ENCODE results near the gene NEK6. TPM values are rescaled to one million over a fixed set of nuclear protein-coding genes. Genes with fewer than 3 reads are reported as not detected.

Gene NEK6
- total RNA-seq, 2 donors from 2014 or later = 50.7 to 77.7 TPM

DNA sequence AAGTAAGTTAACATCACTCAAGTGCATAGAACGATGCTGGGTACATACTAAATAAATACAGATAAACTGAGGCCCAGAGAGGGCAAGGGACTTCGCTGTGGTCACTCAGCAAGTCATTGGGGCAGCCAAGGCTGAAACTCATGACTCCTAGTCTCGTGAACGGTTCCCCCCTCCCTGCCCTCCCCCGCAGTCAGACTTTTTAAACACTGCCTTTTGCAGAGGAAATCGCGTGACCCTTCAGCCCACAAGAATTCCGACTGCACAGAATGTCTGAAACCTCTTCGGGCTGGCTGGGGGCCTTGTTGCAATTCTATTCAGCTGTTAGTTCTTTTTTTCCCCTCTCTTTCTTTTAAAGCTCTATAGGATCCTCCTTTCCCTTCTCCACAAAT lies 28.1 kb downstream of the NEK6 start:
- intact Hi-C loops (cut with DNase I, micrococcal nuclease) = no loop called here
- ATAC-seq = no peak
- DNase-seq = peak; percentile 75 to 85

DNA sequence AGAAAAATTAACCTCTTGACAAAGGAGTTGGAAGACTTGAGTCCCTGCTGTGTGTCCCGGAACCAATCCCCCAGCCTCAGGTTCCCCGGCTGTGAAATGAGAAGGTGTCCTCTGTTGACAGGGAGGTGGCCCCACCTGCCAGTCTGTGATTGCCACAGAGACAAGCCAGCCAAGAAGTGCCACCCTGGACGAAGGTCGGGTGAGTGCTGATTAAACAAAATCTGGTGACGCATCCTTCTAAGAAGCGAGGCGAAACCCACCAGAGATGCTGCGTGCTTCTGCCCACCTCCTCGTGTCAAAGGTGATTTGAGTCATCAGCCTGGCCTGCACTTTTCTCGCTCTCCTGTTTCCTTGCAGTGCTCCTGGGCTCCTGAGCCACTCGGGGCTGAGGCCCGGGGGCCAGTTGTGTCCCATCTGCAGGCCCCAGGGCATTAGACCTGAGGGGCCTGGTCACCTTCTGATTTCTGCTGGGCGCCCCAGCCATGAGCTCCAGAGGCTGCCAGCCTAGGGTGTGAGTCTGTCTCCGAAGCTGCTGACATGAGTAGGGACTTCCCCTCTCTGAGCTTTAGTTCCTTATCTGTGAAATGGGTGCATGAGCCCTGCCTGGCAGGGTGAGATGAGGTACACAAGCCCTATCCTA lies 28.7 kb downstream of the NEK6 start:
- DNase-seq (peak; percentile 72 to 85), ATAC-seq (peak; percentile 76)
- intact Hi-C loops (cut with DNase I, micrococcal nuclease) = no loop called here

DNA sequence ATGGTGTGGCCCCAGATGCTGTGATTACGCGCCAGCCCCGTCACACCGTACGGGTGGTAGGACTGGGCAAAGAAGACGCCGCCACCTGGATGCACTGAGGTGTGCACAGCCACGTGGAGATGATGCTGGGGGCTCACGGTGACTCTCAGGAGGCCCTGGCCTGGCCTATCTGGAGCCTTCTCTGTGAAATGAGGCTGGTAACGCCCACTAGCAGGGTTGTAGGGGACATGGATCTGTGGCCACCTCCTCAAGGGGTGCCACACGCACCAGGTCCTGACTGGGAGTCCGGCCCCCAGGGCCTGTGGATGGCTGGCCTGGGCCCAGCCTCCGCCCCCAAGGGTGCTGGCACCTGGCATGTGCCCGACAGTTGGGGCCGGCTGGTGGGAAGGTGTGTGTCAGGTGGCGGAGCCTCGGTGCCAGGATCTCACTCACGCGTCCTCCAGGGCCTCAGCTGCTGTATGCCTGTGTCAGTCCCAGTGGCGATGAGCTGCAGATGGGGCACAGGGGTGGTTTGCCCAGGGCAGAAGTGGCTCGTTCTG lies 32.4 kb downstream of the NEK6 start:
- no peak for ATAC-seq
- no peak for DNase-seq
- intact Hi-C loops (cut with DNase I, micrococcal nuclease) = no loop called here

DNA sequence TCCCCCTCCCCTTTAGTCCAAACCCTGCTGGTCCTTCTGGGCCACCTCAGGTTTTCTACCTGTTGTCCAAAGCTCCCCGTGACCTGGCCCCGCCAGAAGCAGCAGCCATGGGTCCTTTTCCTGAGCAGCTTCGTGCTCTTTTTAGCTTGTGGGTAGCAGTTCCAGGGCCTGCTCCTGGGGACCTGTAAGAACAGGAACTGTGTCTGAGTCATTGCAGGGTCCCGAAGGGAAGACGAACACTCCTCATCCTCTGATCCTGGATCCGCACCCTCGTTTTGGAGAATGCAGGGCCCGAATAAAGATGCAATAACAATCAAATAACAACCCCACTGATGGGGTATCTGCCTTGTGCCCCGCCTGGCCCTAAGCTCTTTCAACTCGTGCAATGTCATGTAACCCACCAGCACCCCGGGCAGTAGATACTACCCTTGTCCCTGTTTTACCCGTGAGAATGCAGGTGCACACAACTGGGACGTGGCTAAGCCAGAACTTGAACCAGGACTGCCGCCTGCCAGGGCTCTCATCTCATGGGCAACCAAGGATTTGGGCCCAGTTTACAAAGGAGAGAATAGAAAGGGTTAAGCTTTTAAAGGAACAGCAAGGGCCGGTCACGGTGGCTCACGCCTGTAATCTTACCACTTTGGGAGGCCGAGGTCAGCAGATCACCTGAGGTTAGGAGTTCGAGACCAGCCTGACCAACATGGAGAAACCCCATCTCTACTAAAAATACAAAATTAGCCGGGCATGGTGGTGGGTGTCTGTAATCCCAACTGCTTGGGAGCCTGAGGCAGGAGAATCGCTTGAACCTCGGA lies 33.2 kb downstream of the NEK6 start:
- ATAC-seq = no peak
- DNase-seq = no peak
- intact Hi-C loops (cut with DNase I, micrococcal nuclease) = no loop called here

DNA sequence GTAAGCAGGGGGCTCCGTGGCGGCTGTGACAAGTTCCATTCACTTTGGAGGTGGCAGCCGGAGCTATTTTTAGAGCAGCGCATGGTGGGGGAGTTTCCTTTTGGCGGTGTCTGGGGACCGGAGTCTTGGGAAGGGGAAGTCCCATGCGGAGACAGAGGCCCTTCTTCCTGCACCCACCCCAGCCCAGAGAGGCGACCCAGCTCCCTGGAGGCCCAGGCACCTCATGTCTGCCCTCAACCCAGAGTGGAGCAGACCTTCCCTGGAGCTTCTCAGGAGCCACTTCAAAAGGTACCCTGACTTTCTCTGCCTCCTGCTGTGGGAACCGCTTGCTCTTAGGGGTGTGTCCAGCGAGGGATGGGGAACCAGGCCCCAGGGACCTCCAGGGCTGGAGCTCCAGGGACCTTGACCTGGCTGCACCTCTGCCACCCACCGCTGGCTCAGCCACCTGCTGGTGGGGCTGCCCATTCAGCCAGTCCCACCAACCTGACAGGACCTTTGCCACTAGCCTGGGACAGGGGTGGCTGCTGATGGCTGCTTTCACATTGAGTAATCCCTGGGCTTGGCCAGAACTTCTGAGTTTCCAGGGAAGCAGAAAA lies 34.1 kb downstream of the NEK6 start:
- peak in 1 of 2 donors; percentile 36 for DNase-seq
- intact Hi-C loops (cut with DNase I, micrococcal nuclease) = no loop called here
- no peak for ATAC-seq

DNA sequence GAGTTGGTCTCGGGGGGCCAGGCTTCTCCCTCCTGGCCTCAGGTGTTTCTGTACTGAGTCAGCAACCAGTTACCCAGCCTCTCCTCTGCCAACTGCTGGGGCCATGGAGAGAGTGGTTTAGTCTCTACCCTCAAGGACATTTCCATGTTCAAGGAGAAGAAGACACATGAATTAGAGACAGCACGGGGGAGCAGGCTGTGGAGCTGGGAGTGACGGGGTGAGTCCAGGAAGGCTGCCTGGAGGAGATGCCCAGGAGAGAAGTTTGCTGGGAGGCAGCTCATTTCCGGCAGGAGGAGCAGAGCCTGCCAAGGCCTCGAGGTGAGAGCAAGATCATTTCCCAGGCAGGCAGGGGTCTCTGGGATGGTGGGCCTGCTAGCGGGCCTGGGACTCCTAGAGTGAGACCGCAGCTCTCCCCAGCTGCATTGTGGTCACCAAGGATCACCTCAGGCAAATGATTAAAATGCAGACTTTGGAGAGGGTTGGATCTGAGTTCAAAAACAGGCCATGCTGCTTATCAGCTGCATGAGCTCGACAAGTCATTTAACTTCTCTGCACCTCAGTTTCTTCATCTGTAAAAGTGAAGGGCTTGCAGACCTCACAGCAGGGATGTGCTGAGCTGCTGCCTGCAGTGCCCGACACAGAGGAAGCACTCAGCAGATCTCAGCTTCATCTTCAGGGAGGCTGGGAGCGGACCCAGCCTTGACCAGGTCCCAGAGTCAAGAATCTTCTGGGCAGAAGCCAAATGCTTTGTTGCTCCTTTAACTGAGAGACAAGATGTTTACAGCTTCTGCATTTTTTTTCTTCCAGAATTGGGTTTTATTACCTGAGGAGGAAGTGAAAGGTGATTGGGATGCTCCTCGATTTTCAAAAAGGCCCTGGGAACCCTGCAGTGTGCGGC lies 35.2 kb downstream of the NEK6 start:
- no peak for ATAC-seq
- intact Hi-C loops (cut with DNase I, micrococcal nuclease) = no loop called here
- no peak for DNase-seq

DNA sequence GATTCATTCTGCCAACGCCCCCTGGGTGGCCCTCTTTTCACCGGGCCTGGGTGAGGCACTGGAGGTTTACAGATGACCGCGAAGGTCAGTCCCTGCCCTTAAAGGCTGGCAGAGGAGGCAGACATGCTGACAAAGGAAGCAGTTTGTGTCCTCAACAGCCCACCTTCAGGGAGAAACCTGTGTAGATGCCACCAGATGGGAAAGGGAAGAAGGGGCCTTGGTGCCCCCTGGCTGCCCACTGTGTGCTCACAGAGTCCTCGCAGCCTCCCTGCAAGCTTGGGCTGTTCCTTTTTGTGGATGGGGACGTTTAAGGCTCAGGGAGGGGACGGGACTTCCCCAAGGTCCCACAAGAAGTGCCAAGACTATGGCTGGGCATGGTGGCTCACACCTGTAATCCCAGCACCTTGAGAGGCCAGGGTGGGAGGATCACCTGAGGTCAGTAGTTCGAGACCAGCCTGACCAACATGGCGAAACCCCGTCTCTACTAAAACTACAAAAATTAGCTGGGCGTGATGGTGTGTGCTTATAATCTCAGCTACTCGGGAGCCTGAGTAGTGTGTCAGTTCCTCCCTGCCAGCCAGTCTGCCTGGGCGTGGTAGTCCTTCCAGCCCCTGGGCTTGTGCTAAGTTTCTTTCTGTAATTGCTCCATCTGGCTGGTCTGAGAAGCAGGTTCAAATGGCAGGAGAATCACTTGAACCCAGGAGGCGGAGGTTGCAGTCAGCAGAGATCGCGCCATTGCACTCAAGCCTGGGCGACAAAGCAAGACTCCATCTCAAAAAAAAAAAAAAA lies 36.2 kb downstream of the NEK6 start:
- ATAC-seq (peak; percentile 45), DNase-seq (no peak)
- intact Hi-C loops (cut with DNase I, micrococcal nuclease) = no loop called here

DNA sequence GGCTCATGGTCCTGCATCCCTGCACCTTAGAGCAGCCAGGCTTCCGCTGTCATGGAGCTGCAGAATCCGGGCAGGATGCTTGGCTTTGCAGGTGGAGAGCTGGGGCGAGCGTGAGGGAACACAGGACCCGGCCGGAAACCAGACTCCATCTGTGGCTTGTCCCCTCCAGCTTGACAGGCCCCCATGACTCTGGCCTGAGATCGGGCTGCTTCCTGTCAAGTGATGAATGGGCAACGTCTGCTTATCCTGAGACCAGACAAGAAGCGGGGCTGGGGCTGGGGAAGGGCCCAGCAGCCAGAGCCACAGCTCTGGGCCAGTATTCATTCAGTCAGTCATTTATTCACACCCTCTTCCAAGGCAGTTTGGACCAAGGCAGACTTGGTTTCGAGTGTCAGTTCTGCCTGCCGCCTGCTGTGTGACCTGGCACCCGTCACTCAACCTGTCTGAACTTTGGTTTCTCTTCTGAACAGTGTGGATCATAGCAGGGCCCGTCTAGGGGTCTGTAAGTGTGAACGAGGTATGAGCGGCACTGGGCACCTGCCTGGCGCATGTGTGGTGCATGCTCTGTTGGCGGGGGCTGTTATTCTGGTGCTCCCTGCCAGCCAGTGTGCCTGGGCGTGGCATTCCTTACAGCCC lies 37.5 kb downstream of the NEK6 start:
- DNase-seq (peak in 1 of 2 donors; percentile 51), ATAC-seq (peak; percentile 13)
- intact Hi-C loops (cut with DNase I, micrococcal nuclease) = no loop called here

DNA sequence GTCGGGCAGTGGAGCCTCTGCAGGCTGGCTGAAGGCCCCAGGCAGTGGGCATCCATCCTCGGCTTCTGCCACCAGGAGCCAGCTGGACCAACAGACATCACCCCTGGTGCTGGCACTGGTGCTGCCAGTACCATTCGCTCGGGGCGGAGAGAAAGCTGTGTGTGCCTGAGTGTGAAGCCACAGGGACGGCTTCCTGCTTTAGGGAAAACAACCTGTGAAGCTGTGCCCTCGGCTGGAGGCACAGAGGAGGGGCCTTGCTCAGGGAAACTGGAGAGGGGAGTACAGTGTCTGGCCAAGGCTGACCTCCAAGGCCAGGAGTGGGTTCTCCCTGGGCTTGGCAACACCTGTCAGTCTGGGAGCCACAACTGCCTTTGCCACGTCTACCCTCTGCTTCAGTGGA lies 38.3 kb downstream of the NEK6 start:
- DNase-seq (no peak), ATAC-seq (no peak)
- intact Hi-C loops (cut with DNase I, micrococcal nuclease) = no loop called here

DNA sequence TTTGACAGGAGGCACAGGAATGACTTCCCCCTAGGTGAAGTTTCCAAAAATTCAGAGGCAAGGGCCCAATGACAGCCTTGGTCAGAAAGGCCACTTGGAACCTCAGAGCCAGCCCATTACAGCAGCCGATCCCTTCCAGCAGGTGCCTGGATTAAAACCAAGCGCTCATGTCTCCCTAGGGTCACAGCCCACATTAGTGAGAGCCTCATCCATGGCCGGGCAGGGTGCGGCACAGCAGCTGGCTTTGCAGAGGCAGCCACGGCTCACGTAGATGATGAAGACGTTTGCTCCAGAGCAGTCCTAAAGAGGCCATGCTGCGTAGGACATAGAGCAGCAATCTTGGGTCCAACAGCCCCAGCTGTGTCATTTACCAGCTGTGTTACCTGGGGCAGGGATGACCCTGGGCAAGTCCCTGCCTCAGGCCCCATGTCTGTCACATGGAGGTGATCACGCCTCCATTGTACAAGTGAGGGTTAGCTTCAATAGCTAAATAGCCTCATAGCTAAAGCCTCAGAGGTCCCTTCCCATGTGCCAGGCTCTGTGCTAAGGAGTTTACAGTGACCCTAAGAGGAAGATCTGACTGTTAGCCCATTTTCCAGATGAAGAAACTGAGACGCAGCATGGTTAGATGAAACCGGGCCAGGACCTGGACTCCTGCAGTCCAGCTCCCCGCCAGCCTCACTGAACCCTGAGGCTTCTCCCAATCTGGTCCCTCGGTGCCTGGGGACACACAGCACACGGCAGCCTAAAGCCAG lies 39.2 kb downstream of the NEK6 start:
- no peak for ATAC-seq
- intact Hi-C loops (cut with DNase I, micrococcal nuclease) = no loop called here
- no peak for DNase-seq

DNA sequence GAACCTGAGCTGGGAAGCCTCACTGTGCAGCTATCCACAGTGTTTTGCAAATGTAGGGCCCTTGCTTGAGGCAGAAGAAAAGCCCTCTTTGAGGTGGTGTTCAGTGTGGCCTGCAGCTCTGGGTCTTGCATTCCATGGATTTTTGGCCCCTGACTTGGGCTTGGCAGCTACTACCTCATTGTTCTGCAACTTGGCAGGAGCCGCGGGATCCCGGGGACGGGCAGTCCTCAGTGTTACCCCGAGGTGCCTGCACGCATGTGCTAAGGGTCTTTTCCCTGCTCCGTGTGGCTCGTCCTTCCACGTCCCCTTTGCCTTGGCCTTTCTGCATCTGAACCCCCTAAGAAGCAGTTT lies 39.8 kb downstream of the NEK6 start:
- ATAC-seq (no peak), DNase-seq (no peak)
- intact Hi-C loops (cut with DNase I, micrococcal nuclease) = no loop called here

DNA sequence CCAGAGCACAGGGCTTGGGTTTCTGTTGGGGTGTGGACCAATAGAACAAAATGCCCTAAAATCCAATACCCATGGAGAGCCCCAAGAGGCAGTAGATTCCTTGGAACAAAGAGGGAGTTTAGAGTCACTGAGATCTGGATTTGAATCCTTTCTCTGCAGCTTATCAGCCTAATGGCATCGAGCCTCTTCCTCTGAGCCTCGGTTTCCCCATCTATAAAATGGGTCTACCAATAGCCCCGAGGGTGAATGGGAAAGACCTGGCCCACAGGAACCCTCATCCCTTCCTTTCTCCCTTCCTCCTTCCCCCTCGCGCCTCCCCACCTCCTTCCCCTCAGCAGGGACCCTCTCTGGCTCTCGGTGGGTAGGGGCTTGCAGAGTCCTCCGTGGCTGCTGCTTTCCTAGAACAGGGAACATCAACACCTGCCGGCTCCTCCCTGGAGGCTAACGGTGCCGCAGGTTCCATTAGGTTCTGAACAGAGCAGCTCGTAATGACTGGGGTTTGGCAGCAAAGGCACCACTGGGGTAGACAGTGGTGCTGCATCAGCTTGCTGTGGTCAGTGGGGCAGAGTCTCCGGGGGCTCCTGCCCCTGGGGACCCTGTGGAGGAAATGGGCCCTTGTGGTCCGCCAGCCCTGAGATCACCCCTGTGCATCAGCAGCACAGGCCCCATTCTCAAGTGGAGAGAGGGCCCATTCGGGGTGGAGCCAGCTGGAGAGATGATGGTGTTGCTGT lies 40.3 kb downstream of the NEK6 start:
- DNase-seq (no peak), ATAC-seq (no peak)
- intact Hi-C loops (cut with DNase I, micrococcal nuclease) = no loop called here

DNA sequence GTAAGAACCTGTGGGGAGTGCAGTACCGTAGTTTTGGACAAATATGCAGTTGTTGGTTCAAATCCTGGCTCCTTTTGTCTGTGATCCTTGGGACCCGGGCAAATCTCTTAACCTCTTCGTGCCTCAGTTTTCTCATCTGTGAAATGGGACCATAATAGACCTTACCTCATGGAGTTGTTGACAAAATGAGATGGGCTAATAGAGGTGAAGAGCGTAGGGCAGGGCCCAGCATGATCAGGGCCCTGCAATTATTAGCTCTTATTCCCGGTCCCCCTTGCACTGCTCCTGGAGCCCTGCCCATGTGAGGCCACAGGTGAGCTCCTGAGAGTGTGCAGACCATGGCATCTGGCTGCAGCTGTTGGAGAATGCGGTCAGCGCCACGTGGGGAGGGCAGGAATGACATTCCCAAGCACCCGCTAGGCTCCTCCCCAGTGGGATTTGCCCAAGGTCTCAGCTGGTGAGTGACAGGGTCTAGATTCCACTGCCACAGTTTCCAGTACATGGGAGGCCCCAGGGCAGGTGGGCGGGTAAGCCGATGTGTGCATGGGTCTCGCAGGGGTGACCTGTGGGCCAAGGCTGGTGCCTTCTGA lies 41.0 kb downstream of the NEK6 start:
- intact Hi-C loops (cut with DNase I, micrococcal nuclease) = no loop called here
- no peak for ATAC-seq
- no peak for DNase-seq

DNA sequence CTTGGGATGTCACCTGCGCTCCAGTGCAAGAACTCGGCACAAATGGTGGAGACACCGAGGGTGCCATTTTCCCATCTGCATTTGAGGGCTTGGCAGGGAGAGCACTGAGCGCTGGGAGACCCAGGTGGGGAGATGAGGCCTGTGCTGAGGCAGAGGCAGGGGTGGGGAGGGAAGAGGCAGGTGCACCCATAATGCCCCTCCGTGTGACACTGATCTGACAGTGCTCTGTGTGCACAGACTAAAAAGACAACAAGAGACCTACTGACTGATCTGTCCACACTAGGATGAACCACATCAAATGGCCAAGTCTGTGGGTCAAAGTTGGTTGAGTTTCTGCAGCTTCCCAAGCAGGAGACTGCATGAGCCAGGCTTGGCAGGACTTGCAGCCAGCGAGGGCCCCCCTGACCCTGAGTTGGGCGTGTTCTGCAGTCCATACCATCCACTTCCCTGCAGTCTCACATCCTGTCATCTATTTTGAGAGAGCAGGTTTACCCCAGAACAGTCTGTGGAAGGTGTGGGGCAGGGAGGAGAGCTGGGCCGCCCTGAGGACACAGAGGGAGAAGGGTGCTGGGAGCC lies 41.9 kb downstream of the NEK6 start:
- ATAC-seq = no peak
- intact Hi-C loops (cut with DNase I, micrococcal nuclease) = no loop called here
- no peak for DNase-seq

DNA sequence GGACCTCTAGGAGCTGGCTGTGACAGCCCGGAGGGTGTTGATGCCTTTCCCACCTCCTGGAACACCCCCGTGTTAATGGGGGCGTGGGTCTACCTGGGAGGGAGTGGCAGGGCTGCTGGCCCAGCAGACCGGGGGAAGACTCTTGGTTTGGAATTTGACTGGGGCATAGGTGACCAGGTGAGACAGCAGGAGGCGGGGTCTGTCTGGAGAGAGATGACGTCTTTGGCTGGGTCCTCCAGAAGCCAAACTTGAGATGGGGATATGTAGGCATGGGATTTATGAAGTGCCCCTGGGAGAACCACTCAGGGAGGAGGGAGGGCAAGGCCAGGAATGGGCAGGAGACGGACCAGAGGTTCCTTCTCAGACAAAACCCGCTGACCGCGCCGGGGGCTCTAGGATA lies 42.6 kb downstream of the NEK6 start:
- intact Hi-C loops (cut with DNase I, micrococcal nuclease) = no loop called here
- no peak for DNase-seq
- peak; percentile 21 for ATAC-seq

DNA sequence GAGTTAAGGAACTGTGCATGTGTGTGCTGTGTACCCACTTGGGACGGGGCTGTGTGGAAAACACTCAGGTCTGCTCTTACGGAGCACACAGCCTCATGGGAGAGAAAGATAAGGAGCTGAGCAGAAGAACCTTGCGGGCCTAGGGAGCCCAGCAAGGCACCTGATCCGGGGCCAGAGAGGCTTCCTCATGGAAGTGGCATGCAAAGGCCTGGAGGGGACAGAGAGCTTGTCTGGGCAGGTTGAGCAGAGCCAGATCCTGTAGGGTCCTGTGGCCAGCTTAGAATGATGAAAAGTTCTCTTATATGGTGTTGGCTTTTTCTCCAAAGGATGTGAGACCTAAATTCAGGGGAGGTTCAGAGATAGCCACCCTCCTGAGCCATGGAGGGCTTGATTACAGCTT lies 45.2 kb downstream of the NEK6 start:
- intact Hi-C loops (cut with DNase I, micrococcal nuclease) = no loop called here
- no peak for ATAC-seq

More for the DNA sequence above, 45.2 kb downstream of the NEK6 start:
- no peak for DNase-seq

Measured in left colon (tissue), 2 donors.